ENCODE measurements around the gene DGKI.

- TF ChIP-seq ZBTB7A (tag by site-specific recombination; IDR thresholded peaks at IDR 0.05; ENCODE audit: low read depth) = no peak
- TF ChIP-seq CTCF (tag by site-specific recombination; IDR thresholded peaks at IDR 0.05) = no peak
- TF ChIP-seq ZNF10 (tag by site-specific recombination; IDR thresholded peaks at IDR 0.05) = no peak
- no peak for TF ChIP-seq ZSCAN30 (tag by site-specific recombination; IDR thresholded peaks at IDR 0.05)
- no peak for TF ChIP-seq ZBTB26 (tag by site-specific recombination; optimal IDR thresholded peaks at IDR 0.05)
These were observed 157.0 kb downstream of the DGKI start for GRCh38 chr7:137689761-137690160.
